K562 (cell line): ENCODE measurements around the gene PTPRM. TPM values are rescaled to one million over a fixed set of nuclear protein-coding genes. Genes with fewer than 3 reads are reported as not detected.

Source experiments
- ATAC-seq: fragments of 200-7000 bp; cut with Tn5 transposase; 3 replicates; pipeline ENCODE4 v1.9.1; 2020; ENCODE audit warnings: moderate library complexity
- BruUV-seq: library from RNA; stranded (reverse); fragments of 400-500 nt; replicated peaks from 2 replicates; lab custom pipeline; 2021; lab: Mats Ljungman, UMichigan
- CTCF ChIA-PET: fragments of 300-600 bp; formaldehyde crosslinking; extraction: SDS; loops from one replicate; lab custom pipeline; 2021; ENCODE audit warnings: low intra/inter-chr PET ratio; lab: Yijun Ruan, JAX
- POLR2A ChIA-PET: fragments of 300-600, 350-650 bp; sonication (Branson Sonifier 250); formaldehyde crosslinking; extraction: SDS; loops from one replicate; lab custom pipeline; 2021; ENCODE audit warnings: antibody characterized with exemption, inconsistent platforms; lab: Yijun Ruan, JAX
- DNase-seq, 4 experiments: peaks; one replicate each; pipeline versions ENCODE4 v3.0.0 to v3.0.0-alpha.2; 2011 to 2018; ENCODE audit warnings: low spot score in 3 of 4, mixed read lengths in 3 of 4; ENCODE audit errors: extremely low read depth in 1 of 4
- FAIRE-seq: peaks from 2 replicates; lab custom pipeline; 2011; peaks lifted over from hg19 to GRCh38; lab: Jason Lieb, UNC
- H2AFZ ChIP-seq: 2 replicates; pipeline ENCODE4 v1.6.0; 2011; ENCODE audit warnings: low read depth, low read length, control low read depth, inconsistent platforms
- H3K27ac ChIP-seq: fragments of 200-600 bp; 3 replicates; pipeline ENCODE4 v1.8.0; 2011; ENCODE audit warnings: low read depth, mild to moderate bottlenecking, control low read depth, inconsistent platforms, low read length, moderate library complexity, mixed read lengths; ENCODE audit errors: extremely low read depth
- H3K27me3 ChIP-seq, 2 experiments: fragments of 300-600 bp in 1 of 2; 2 replicates in 1 of 2; 3 replicates in 1 of 2; pipeline versions ENCODE4 v1.6.0 to v1.8.0; 2011; ENCODE audit warnings: inconsistent platforms in 2 of 2, low read length in 2 of 2, mild to moderate bottlenecking in 1 of 2, mixed read lengths in 1 of 2, moderate library complexity in 1 of 2; ENCODE audit not compliant: control insufficient read depth in 2 of 2, insufficient read depth in 2 of 2
- H3K36me3 ChIP-seq: fragments of 300-600 bp; 3 replicates; pipeline ENCODE4 v1.8.0; 2011; ENCODE audit warnings: mild to moderate bottlenecking, low read length, inconsistent platforms; ENCODE audit not compliant: control insufficient read depth, insufficient read depth
- H3K4me1 ChIP-seq, 2 experiments: fragments of 200-600 bp in 1 of 2; replicated peaks in 1 of 2; 2 replicates in 1 of 2; 3 replicates in 1 of 2; pipeline versions ENCODE4 v1.5.1 to v1.8.0; 2011; ENCODE audit warnings: inconsistent platforms in 2 of 2, low read length in 2 of 2, mild to moderate bottlenecking in 1 of 2, mixed read lengths in 1 of 2, moderate library complexity in 1 of 2; ENCODE audit not compliant: control insufficient read depth in 2 of 2, insufficient read depth in 2 of 2
- H3K4me2 ChIP-seq: 2 replicates; pipeline ENCODE4 v1.6.1; 2011; ENCODE audit warnings: low read length, control low read depth, inconsistent platforms, mixed read lengths; ENCODE audit not compliant: insufficient read depth
- H3K4me3 ChIP-seq: fragments of 200-600 bp; sonication (generic), shearing (Covaris generic); 2 replicates; pipeline ENCODE4 v1.5.1; 2016; ENCODE audit warnings: control low read depth, inconsistent platforms
- H3K79me2 ChIP-seq: fragments of 200-600 bp; 3 replicates; pipeline ENCODE4 v1.8.0; 2011; ENCODE audit warnings: low read length, inconsistent platforms; ENCODE audit not compliant: control insufficient read depth, insufficient read depth
- H3K9ac ChIP-seq, 2 experiments: 2 replicates each; pipeline versions ENCODE4 v1.6.0 to v1.6.1; 2011; ENCODE audit warnings: low read depth in 2 of 2, low read length in 2 of 2, control low read depth in 1 of 2, inconsistent platforms in 1 of 2, mild to moderate bottlenecking in 1 of 2, mixed read lengths in 1 of 2; ENCODE audit not compliant: insufficient read depth in 1 of 2
- H3K9me1 ChIP-seq: one replicate; pipeline ENCODE4 v1.6.0; 2011; ENCODE audit warnings: inconsistent platforms, mild to moderate bottlenecking, low read length, moderate library complexity; ENCODE audit not compliant: control insufficient read depth, insufficient read depth
- H3K9me3 ChIP-seq: replicated peaks from 2 replicates; pipeline ENCODE4 v1.5.1; 2011; ENCODE audit warnings: low read depth, low read length, inconsistent platforms; ENCODE audit not compliant: control insufficient read depth, insufficient read depth
- H4K20me1 ChIP-seq: replicated peaks from 2 replicates; pipeline ENCODE4 v1.6.1; 2011; ENCODE audit warnings: low read length, inconsistent platforms, mixed read lengths; ENCODE audit not compliant: control insufficient read depth, insufficient read depth
- NFATC3 ChIP-seq: fragments of 450-650 bp; IDR thresholded peaks from 2 replicates; pipeline ENCODE4 v1.6.1; 2017; ENCODE audit warnings: mild to moderate bottlenecking
- NFE2 ChIP-seq: IDR thresholded peaks from 2 replicates; pipeline ENCODE4 v1.6.1; 2014; ENCODE audit warnings: antibody characterized with exemption, low read depth
- RERE ChIP-seq: sonication (generic); formaldehyde crosslinking; IDR thresholded peaks from 2 replicates; pipeline ENCODE4 v1.8.0; 2023; ENCODE audit warnings: missing genetic modification reagents, mild to moderate bottlenecking, borderline replicate concordance
- RFX1 ChIP-seq: fragments of 450-650 bp; IDR thresholded peaks from 2 replicates; pipeline ENCODE4 v1.6.1; 2016; ENCODE audit warnings: mild to moderate bottlenecking, moderate library complexity
- ZNF280B ChIP-seq: fragments of 250-450 bp; sonication (Bioruptor Pico); IDR thresholded peaks from 2 replicates; pipeline ENCODE4 v1.5.1; 2021; ENCODE audit warnings: mild to moderate bottlenecking
- ZNF589 ChIP-seq: fragments of 200-800 bp; sonication (Bioruptor generic); IDR thresholded peaks from 2 replicates; pipeline ENCODE4 v1.6.1; 2016; ENCODE audit warnings: low read depth, missing genetic modification characterization, missing compliant biosample characterization
- ZNF592 ChIP-seq: fragments of 450-650 bp; IDR thresholded peaks from 2 replicates; pipeline ENCODE4 v1.6.1; 2017; ENCODE audit warnings: antibody characterized with exemption, mild to moderate bottlenecking
- ZNF644 ChIP-seq: fragments of 200-800 bp; sonication (Bioruptor generic); IDR thresholded peaks from 2 replicates; pipeline ENCODE4 v1.6.1; 2016; ENCODE audit warnings: low read depth, missing genetic modification characterization, missing compliant biosample characterization
- WGBS: fragments of 100-300 bp; shearing (Covaris generic); methylation state at CpG from one replicate; pipeline ENCODE4 v1.1.6; 2016; ENCODE audit warnings: low coverage, mixed read lengths; ENCODE audit not compliant: insufficient coverage; ENCODE audit errors: missing lambda C conversion rate; 5-methylcytosine and 5-hydroxymethylcytosine counted together
- in situ Hi-C: fragments of 300-500 bp; cut with MboI; formaldehyde crosslinking; loops from 4 replicates; pipeline ENCODE4 v1.15.0; 2018; ENCODE audit warnings: inconsistent platforms, mixed read lengths
- intact Hi-C: fragments of 100-400 bp; cut with micrococcal nuclease; formaldehyde crosslinking; loops from 2 replicates; pipeline ENCODE4 v1.14.2; 2022
- polyA plus RNA-seq, 8 experiments: library from polyadenylated mRNA; depleted of rRNA in 4 of 8; stranded (reverse) in 5 of 8; unstranded in 3 of 8; fragments of >200 nt; fragmentation: Nextera tagmentation in 2 of 8; fragmentation: Illumina TruSeq in 1 of 8; extraction: Ambion mirVana in 2 of 8; extraction: Trizol in 1 of 8; gene quantifications; 2 replicates each; pipeline versions ENCODE4 v1.2.1 to v1.2.3, GENCODE V29; 2011 to 2014; ENCODE audit warnings: inconsistent platforms in 1 of 8, missing spikeins in 1 of 8
- total RNA-seq, 7 experiments: library from RNA; depleted of rRNA in 6 of 7; stranded (reverse); fragments of >200 nt in 6 of 7; fragmentation: Illumina TruSeq in 2 of 7; extraction: Trizol in 2 of 7; gene quantifications; 2 replicates each; pipeline versions ENCODE4 v1.2.1 to v1.2.3, GENCODE V29; 2011 to 2021; ENCODE audit warnings: low replicate concordance in 1 of 7

PTPRM gene
- total and polyA plus RNA-seq, 9 of the 15 experiments (the other 6 are each of a cell fraction or from before 2014, with no cell fraction given): 0.03 to 0.16 (median 0.08) TPM; not detected in 3

DNA sequence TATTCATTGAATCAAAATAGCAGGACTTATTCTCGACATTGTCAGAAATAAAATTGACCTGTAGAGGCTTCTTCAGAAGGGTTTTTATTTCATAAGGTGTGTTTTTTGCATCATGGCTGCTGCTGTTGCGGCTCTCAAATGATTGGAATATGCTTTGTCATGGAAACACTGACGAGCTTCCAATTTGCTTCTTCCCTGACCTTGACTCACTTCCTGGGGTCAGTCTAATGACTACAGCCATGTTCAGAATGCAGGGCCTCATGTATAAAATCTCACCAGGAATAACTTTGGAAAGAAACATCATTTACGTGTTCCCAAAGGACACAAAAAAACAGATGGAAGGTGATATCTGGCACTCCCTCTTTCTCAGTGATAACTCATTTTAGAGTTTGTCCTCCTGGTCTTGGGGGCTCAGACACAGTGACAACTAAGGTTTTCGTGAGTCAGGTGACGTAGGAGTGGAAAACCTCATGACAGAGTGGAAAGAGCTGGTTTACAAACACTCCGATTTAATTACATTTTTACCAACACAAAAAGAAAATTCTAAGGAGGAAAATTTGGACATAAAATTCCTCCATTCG, 575.1 kb downstream of the PTPRM start (continued):
- TF ChIP-seq ZNF589 (peak; percentile 64; the same call in 1 of the 2 replicates), ZNF644 (tag) (peak; percentile 18; the same call in 1 of the 2 replicates), NFATC3 (peak; percentile 88), ZNF592 (peak; percentile 54), NFE2 (peak; percentile 69), RFX1 (peak; percentile 34; the same call in 1 of the 2 replicates)

- Histone ChIP-seq H3K4me1 (peaks cover 0 to 8% of the 10 kb centered on the region in 2 experiments; a peak in 3 of 5 replicates), H4K20me1 (no peaks in the 10 kb centered on the region), H3K27me3 (no peaks in the 10 kb centered on the region; a peak in 1 of 5 replicates), H3K4me2 (no peak overlapping the region), H3K36me3 (no peaks in the 10 kb centered on the region), H3K9me3 (no peaks in the 10 kb centered on the region), H3K79me2 (no peaks in the 10 kb centered on the region), H3K9ac (no peak overlapping the region), H3K9me1 (no peaks in the 10 kb centered on the region), H3K4me3 (no peak overlapping the region), H2AFZ (no peak overlapping the region), H3K27ac (no peak overlapping the region)
- DNase-seq (no peak), ATAC-seq (no peak), FAIRE-seq (no peak)
- intact Hi-C loops (no loop called here), in situ Hi-C loops (no loop called here)
- CTCF ChIA-PET: no interaction called here
- POLR2A ChIA-PET: no interaction called here
- 17% methylated on average over 2 of the region's 2 CpGs for WGBS
- BruUV-seq: no TSS peak
- TF ChIP-seq ZNF280B (no peak), RERE (CRISPR knock-in tag) (no peak)
These were observed 575.8 kb downstream of the PTPRM start for GRCh38 chr18:8142932-8143331.
